ENCODE data around the gene NQO1.

The NQO1 gene

GRCh38 chr16:69706256-69706974, 19.9 kb downstream of the NQO1 start:
- no peak for DNase-seq

DNA sequence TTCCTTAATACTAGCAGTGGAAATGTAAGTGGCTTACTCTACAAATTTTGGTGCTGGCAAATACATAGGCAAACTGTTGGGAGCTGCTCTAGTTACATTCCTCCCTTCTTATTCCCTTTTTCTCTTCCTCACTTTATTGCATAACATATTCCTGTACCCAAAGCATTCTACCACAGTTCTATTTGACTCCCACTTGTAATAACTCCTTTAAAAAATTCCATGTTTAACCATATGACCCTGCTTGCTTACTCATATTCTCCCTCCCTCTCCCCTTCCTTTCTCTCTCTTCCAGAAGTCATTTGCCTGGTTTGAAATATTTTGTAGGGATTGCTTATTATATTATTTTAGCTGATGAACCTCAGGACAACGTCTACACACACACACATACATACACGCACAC, 22.7 kb downstream of the NQO1 start:
- no peak for DNase-seq

DNA sequence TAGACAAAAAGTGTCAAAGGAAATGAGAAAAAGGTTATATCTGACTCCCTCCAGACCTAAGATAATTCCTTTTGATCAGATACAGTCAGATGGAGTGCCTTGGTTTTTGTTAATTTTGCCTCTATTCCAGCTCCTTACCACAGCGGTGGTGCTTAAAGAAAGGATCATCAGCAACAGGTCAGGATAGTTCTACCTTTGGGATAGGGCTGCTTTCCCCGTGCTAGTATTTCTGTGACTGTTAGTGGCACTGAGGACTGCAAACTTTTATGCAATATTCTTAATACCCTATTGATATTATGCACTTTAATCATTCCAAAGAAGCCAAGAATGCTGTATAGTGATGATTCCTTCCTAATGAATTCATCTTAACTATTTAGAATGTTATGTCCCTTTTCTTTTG, 24.5 kb downstream of the NQO1 start:
- DNase-seq, result no peak

- DNase-seq, result no peak
Measured at GRCh38 chr16:69701452-69701851, 24.9 kb downstream of the NQO1 start.

DNA sequence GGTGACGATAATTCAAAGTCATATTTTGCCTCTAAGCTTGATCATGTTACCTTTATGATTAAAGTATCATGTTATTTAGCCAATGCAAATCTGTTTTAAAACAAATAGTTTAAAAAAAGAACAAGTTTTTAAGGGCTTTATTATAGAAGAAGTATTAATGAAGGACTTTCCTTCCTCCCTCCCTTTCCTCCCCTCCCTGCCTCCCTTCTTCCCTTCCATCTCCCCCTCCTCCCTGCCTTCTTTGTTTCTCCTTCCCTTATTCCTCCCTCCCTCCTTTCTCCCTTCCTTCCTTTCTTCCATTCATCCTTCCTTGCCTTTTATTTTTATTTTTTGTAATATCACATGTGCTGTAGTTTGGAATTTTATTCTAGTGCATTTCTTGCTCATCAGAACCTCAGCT, 26.4 kb downstream of the NQO1 start:
- DNase-seq, result no peak

- DNase-seq, result no peak
Measured at GRCh38 chr16:69698404-69698803, 28.0 kb downstream of the NQO1 start.

GRCh38 chr16:69693916-69694315, 32.4 kb downstream of the NQO1 start:
- no peak for DNase-seq

DNA sequence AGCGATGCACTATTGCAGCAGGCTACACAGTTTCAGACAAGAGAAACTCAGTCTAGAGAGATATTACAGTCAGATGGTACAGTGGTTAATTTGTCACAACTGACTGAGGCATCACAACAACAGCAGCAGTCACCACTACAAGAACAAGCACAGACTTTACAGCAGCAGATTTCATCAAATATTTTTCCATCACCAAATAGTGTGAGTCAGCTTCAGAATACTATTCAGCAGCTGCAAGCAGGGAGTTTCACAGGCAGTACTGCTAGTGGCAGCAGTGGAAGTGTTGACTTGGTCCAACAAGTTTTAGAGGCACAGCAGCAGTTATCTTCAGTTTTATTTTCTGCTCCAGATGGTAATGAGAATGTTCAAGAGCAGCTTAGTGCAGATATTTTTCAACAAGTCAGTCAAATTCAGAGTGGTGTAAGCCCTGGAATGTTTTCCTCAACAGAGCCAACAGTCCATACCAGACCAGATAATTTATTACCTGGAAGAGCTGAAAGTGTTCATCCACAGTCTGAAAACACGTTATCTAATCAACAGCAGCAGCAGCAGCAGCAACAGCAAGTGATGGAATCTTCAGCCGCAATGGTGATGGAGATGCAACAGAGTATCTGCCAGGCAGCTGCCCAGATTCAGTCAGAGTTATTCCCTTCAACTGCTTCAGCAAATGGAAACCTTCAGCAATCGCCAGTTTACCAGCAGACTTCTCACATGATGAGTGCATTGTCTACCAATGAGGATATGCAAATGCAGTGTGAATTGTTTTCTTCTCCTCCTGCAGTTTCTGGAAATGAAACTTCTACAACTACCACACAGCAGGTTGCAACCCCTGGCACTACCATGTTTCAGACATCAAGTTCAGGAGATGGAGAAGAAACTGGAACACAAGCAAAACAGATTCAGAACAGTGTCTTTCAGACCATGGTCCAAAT, 34.1 kb downstream of the NQO1 start:
- DNase-seq, result no peak

GRCh38 chr16:69688589-69688988, 37.8 kb downstream of the NQO1 start:
- DNase-seq, result no peak

DNA sequence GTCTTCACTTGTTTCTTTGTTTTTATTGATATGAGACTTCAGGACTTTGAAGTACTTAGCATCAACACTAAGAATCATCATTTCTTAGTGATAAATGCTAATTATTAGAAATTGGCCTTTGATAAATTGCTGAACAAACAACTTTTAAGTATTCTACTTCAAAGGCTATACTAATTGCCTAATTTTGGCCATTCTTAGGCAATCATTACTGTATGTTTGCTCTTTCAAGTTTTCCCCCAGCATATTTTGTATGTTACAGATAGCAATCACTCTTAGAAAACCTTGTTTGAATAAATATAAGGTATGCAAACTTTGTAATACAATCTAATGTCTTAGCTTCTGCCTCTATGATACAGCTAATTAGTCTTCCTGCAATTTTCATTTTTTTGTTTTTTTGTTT, 46.0 kb downstream of the NQO1 start:
- DNase-seq, result no peak

- DNase-seq, result no peak
Measured at GRCh38 chr16:69672998-69673713, 53.2 kb downstream of the NQO1 start.

- no peak for DNase-seq
Measured at GRCh38 chr16:69672315-69672997, 53.9 kb downstream of the NQO1 start.

- no peak for DNase-seq
Measured at GRCh38 chr16:69669577-69669976, 56.8 kb downstream of the NQO1 start.

DNA sequence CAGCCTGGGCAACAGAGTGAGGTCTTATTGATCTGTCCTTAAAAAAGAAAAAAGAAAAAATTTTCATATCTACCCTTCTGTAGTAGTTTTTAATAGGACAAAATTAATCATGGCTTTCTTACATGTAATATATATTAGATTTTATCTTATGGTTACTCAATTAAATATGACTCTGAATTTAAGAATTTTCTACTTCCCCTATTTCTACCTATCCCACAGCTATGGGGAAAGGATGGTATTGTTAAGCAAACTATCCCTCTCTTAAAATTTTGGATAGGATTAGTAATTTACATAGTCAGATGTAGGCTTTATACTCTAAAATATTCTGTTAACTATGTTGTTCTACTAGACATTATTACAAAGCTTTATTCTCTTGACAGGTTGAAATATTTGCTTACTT, 62.5 kb downstream of the NQO1 start:
- DNase-seq, result no peak

DNA sequence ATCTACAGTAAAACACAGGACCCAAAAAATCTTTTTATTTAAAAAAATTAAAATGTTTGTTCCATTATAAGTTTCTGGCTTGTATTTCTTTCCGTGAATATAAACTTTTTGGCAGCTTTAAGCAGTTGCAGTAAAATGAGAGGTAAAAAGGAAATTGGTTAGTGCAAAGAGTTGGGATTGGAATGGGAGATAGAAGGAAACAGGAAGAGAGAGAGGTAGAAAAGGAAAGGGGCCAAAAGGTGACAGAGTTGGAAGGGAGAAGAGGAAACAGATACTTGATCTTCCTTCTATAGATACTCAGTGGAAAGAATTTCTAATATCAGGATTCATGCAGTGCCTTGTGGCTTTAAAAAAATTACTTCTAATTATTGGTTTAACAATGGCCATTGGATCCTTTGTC, 63.5 kb downstream of the NQO1 start:
- no peak for DNase-seq

GRCh38 chr16:69660166-69660565, 66.2 kb downstream of the NQO1 start:
- DNase-seq, result no peak

Measured in activated CD4-positive, CD25-positive, alpha-beta regulatory T cell (primary cell).